GM18517 (cell line): ENCODE data around the gene MLXIP.
"Not testable (repeated sequence)": the region's sequence is repeated elsewhere in the genome, so short reads cannot be mapped to it uniquely, and the experiment has no call there.

Experiments used
- ATAC-seq: cut with Tn5 transposase; IDR thresholded peaks from one replicate; pipeline ENCODE4 v1.9.1; 2021; ENCODE audit warnings: mild to moderate bottlenecking, moderate library complexity; ENCODE audit not compliant: unreplicated experiment

MLXIP gene

DNA sequence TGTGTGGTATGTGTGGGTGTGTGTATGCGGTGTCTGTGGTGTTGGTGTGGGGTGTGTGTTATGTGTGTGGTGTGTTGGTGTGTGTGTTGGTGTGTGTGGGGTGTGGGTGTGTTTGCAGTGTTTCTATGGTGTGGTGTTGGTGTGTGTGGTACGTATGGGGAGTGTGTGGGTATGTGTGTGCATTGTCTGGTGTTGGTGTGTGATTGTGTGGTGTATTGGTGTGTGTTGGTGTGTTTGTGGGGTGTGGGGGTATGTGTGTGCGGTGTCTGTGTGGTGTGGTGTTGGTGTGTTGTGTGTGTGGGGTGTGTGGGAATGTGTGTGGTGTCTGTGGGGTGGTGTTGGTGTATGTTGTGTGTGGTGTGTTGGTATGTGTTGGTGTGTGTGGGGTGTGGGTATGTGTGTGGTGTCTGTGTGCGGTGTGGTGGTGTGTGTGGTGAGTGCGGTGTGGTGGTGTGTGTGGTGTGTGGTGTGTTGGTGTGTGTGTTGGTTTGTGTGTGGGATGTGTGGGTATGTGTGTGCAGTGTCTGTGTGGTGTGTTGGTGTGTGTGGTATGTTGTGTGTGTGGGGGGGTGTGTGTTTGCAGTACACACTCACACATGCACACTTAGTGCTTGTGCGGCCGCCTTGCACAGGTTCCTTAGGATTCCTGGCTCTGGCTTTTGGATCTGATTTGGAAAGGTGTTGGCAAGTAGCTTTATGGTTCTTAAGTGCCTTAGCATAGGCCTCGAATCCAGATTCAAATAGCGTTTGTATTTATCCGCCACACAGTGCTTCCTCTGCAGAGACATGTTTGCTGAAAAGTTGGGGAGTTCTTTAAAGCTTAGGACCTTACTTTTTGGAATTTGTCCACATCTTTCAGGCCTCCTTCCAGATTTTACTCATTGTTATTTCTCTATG lies 16.4 kb downstream of the MLXIP start:
- ATAC-seq, result no peak

GRCh38 chr12:122096014-122096413 lies 17.5 kb downstream of the MLXIP start:
- ATAC-seq, result no peak

DNA sequence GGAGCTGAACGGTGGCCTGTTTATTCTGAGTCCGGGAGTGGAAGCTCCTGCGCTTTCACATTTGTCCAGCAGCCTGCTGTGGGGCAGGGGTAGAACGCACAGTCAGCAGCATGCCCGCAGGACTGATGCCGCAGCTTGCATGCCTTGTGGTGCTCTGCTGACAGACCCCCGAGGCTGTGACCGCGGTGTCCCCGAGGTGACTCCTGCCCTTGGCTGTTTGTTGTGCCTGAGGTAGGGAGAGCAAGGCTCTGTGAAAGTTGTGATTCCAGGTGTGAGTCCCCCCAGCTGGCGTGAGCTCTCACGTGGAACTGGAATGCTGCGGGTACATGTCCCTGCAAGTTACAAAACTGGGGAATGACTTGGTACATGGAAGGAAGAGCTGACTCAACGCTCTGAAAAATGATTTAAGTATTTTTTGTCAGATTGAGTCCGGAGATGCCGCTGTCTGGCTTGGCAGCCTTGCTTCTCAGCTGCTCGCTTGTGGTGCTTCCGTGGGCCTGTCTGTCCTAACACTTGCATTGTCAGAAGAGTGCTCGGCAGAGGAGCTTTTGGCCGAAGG lies 18.1 kb downstream of the MLXIP start:
- ATAC-seq, result no peak

DNA sequence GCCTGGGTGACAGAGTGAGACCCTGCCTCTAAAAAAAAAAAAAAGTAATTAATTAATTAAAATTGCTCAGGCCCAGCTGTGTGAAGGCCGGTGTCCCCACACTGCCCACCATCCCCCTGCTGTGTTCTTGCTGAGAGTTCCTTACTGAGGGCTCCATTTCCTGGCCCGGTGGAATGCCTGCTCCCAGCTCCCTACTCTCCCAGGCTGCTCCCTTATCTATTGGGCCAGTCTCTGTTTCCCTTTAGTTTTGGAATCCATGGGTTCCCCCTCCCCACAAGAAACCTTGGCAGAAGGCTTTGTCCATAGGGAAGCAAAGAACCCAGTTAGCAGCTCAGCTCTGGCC lies 19.0 kb downstream of the MLXIP start:
- ATAC-seq, result no peak

GRCh38 chr12:122097927-122098756 lies 19.6 kb downstream of the MLXIP start:
- ATAC-seq, result no peak

DNA sequence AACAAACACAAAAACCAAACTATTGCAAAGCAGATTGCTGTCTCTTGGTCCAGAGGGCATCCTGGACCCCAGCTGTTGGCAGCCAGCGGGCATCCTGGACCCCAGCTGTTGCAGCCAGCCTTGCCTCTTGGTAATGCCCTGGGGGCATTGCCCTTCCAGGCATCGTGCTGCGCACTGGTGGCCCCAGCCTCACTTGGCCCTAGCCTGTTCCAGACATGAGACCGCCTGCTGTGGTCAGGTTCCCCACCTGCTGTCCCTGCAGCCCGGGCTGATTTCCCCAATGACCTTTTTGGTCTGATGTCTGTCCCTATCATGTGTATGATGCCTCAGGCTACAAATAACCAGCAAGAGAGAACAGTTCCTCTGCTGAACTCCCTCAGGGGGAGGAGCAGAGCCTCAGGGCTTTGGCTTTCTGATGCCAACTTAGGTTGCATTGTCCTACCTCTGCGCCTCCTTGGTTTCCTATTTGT lies 20.8 kb downstream of the MLXIP start:
- ATAC-seq, result no peak

DNA sequence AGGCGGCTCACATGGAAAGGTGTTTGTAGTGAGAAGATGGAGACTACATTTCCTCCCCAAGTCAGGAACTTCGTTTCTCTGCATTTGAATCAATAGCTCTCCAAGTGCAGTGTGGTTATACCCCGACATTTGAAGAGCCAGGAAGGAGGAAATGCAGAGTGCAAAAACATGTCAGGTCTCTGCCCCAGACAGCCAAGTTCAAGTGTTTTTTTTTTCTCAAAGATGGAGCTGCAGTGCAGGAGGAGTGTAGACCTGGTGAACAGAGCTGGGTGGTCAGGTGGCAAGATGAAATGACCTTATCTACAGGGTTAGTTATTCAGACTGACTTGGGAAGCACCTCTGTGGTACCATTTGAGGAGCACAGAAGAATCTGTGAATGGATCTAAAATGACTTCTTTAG lies 21.3 kb downstream of the MLXIP start:
- ATAC-seq, result no peak

DNA sequence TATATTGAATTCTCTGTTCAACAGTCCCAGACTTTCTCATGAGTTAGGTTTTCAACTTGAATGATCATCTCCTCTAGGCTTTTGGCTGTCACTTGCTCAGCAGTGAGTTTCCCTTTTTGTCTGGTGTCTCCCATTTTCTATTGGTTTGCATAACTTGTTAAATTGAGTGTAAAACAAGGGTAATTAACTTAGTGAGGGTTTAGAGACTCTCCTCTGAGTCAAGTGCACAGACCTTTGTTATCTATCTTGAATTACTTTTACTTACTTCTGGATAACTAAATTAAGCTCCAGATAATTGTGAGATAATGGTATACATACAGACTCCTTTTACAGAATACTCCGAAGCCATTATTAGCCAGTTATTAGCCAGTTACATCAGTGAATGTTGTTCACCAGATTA lies 22.0 kb downstream of the MLXIP start:
- no peak for ATAC-seq

DNA sequence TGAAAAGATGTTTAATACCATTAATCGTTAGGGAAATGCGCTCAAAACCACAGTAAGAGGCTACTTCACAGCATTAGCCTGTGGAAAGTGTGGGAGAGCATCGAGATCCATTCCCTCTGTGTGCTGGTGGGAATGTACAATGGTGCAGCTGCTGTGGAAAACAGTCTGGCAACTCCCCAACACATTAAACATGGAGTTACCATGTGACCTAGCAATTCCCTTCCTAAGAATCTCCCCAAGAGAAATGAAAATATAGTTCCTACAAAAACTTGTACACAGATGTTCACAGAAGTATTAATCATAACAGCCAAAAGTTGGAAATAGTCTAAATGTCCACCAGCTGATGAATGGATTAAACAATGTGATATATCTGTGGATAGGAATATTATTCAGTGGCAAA lies 23.8 kb downstream of the MLXIP start:
- no peak for ATAC-seq

GRCh38 chr12:122104844-122105243 lies 26.3 kb downstream of the MLXIP start:
- no peak for ATAC-seq

DNA sequence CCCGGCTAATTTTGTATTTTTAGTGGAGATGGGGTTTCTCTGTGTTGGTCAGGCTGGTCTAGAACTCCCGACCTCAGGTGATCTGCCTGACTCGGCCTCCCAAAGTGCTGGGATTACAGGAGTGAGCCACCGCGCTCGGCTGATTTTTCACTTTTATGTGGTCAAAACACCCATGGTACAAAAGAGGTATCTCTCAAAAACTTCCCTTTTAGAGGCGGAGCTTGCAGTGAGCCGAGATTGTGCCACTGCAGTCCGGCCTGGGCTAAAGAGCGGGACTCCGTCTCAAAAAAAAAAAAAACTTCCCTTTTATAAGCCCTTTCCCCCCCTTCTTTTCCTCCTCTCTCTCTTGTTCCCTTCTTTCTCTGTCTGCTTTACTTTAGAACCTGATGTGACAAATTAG lies 26.9 kb downstream of the MLXIP start:
- not testable (repeated sequence) for ATAC-seq

DNA sequence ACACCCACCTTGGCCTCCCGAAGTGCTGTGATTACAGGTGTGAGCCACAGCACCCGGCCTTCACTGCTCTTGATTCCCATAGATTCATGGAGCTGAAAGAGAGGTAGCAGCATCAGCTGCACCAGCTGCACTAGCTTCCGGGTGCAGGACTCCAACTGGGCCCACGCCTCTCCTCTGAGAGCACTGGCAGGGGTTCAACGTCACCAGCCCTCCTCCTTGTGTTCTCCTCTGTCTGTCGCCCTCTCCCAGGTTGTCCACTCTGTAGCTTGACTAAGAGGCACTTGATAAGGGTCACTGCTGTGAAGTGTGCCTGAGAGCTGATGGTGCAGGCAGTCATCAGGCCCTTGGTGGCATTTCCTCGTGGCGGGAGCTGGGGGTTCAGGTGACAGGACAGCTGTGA lies 28.3 kb downstream of the MLXIP start:
- ATAC-seq, result no peak

GRCh38 chr12:122107261-122107660 lies 28.7 kb downstream of the MLXIP start:
- ATAC-seq, result no peak

DNA sequence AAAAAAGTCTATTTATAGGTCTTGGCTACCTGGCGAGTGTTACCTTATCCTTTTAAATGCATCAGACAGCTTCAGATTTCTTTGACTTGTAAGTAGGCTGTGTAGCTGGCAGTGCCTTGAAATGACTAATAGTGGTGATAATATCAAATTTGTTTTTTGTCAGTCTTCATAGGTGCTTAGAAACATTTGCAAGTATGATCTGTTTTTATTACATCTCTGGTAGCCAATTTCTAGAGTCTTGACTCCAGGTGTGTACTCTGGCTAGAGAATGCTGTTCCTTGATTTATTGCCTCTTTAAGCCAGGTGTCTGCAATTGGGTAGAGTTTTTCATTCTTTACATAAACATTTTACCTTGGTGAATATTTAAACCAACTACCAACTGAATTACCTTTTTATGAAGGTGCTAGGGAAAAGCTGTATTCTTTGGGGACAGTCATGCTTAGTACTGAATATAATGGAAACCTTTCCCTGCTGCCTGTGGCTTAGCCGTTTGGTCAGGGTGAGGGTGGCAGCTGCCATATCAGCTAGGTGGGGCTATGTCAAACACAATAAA lies 32.6 kb downstream of the MLXIP start:
- ATAC-seq, result no peak

GRCh38 chr12:122116707-122117535 lies 38.4 kb downstream of the MLXIP start:
- ATAC-seq, result no peak

- no peak for ATAC-seq
Observed at GRCh38 chr12:122117979-122118378, 39.4 kb downstream of the MLXIP start.

DNA sequence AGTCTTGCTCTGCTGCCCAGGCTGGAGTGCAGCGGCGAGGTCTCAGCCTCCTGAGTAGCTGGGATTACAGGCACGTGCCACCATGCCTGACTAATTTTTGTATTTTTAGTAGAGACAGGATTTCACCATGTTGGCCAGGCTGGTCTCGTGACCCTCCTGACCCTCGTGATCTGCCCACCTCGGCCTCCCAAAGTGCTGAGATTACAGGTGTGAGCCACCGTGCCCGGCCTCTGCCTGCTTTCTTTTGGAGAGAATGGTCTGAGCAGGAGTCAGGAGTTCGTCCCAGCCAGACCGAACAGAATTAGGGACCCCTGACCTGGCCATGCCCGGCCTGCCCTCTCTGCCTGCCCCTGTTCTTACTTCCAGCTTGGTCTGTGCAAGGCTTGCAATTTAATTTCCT lies 42.8 kb downstream of the MLXIP start:
- ATAC-seq, result not testable (repeated sequence)

- ATAC-seq, result no peak
Observed at GRCh38 chr12:122121745-122122144, 43.2 kb downstream of the MLXIP start.

DNA sequence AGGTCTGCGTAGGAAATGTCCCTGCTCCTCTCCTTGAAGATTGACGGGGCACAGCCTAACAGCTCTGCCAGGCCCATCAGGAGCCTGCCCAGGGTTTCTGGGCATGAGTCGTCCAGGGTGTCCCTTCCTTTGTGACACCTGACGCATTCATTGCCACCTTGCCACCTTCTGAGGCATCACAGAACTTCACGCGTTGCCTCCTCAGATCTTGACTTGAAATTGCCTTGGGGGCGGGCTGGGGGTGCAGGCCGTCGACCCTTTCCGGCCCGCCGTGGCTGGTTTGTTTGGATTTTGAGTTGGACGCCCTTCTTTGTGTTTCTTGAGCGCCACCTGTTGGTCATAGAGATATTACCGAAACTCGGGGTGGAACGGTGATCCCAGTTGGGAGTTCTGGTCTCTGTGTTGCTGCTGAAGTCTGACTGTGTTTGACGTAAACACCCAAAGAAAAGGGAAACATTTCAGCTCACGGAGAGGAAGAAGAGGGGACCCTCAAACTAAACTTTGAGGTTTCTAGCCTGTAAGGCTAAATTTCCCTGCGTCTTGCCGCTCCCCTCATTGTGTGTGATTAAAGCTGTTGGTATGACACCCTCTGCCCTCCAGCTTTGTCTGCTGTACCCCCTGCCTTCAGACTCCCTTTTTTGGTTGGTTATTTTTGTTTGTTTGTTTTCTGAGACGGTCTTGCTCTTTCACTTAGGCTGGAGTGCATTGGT lies 44.6 kb downstream of the MLXIP start:
- no peak for ATAC-seq

DNA sequence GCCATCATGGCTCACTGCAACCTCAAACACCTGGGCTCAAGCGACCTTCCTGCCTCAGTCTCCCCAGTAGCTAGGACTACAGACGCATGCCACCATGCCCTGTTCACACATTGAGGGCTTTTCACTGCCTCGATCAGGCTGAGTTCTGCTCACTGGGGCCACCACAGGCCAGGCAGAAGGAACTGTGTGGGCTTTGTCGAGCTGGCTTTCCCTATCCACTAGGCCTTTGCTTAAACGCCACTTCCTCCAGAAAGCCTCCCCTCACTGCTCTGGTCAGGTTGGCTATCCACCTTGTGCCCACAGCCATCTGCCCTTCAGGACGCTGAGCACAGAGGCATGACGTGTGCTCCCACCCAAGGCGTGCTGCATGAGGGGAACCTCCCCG lies 45.2 kb downstream of the MLXIP start:
- ATAC-seq, result no peak
